ENCODE data around the gene LGALS1.
"Not testable (repeated sequence)": the region's sequence is repeated elsewhere in the genome, so short reads cannot be mapped to it uniquely, and the experiment has no call there.

Gene LGALS1

DNA sequence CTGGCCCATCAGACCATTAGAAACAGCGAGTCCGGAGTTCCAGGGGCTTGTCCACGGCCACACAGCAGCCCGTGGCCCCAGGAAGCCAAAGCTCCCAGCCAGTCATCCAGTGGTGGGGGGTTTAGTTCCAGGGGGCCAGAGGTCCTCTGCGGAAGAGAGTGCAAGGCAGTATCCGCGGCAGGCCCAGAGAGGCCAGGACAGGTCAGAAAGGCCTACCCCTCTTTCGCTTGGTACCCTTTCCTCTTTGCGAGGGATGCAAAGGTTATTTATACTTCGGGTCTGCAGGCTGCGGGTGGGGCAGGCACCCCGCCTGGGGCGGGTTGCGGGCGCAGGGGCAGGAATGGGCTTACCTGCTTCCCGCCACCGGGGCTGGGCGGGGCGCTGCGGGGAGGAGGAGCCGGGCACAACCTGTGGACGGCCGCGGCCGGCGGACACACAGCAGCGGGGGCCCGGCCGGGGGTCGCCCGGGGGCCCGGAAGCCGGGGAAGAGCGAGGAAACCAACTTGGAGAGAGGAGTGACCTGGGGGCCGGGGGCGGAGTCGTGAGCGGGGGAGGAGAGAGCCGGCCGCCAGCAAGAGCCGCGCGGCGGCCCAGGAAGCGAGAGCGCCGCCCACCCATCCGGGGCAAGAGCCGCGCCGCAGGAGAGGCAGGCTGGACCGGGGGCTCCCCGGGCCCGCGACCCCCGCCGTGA lies 36.2 kb upstream of the LGALS1 start, which contains the start of gene SH3BP1:
SH3BP1 (plus strand) TSS at position 600 of the 691 bp plus-strand sequence. CDS start 119 bp downstream, outside the sequence.
- no peak for DNase-seq (ENCODE audit: low read depth, low spot score)

- DNase-seq (ENCODE audit: low read depth, low spot score) = no peak
Observed at GRCh38 chr22:37639771-37640590, 35.5 kb upstream of the LGALS1 start.

- DNase-seq (ENCODE audit: low read depth, low spot score) = no peak
Observed at GRCh38 chr22:37640591-37641560, 34.6 kb upstream of the LGALS1 start.

- DNase-seq (ENCODE audit: low read depth, low spot score) = no peak
Observed at GRCh38 chr22:37641561-37641949, 33.9 kb upstream of the LGALS1 start.

GRCh38 chr22:37643225-37643847 lies 32.1 kb upstream of the LGALS1 start:
- no peak for DNase-seq (ENCODE audit: low read depth, low spot score)

- DNase-seq (ENCODE audit: low read depth, low spot score) = no peak
Observed at GRCh38 chr22:37647317-37647716, 28.1 kb upstream of the LGALS1 start.

- no peak for DNase-seq (ENCODE audit: low read depth, low spot score)
Observed at GRCh38 chr22:37647928-37648327, 27.5 kb upstream of the LGALS1 start.

- no peak for DNase-seq (ENCODE audit: low read depth, low spot score)
Observed at GRCh38 chr22:37650463-37651136, 24.8 kb upstream of the LGALS1 start.

GRCh38 chr22:37654563-37655251 lies 20.7 kb upstream of the LGALS1 start:
- no peak for DNase-seq (ENCODE audit: low read depth, low spot score)

DNA sequence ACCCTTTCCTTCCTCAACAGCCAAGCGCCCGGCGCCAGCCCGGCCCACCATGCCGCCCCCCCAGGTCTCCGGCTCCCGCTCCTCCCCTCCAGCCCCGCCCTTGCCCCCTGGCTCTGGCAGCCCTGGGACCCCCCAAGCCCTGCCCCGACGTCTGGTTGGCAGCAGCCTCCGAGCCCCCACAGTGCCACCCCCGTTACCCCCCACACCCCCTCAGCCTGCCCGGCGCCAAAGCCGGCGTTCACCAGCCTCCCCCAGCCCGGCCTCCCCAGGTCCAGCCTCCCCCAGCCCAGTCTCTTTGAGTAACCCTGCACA lies 20.2 kb upstream of the LGALS1 start:
- DNase-seq (ENCODE audit: low read depth, low spot score) = no peak

GRCh38 chr22:37656583-37656982 lies 18.9 kb upstream of the LGALS1 start:
- DNase-seq (ENCODE audit: low read depth, low spot score) = not testable (repeated sequence)

DNA sequence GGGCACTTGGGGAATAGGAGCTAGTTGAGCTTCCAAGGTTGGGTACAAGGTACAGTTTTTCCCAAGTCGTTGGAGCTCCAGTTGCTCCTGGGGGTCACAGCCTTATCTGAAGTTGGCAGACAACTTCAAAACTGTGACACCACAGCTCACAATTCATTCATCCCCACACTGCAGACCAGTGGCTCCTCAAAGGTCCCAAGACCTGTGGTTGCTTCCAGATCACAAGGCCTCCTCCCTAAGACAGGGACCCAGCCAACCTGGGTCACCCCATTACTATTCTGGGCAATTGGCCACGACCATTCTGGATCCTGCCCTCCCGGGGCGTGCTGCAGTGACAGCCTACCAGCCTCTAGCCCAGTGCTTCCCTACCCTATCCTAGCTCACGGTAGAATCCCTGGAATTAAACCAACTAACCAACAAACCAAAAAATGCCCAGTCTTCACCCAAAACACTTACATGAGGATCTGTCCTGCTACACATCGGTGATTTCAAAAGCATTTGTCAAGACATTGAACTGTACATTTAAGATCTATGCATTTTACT lies 17.8 kb upstream of the LGALS1 start:
- no peak for DNase-seq (ENCODE audit: low read depth, low spot score)

- peak; percentile 100 for DNase-seq (ENCODE audit: low read depth, low spot score)
Observed at GRCh38 chr22:37658133-37659065, 17.0 kb upstream of the LGALS1 start, which contains the start of gene PDXP. TSS of gene PDXP (plus strand) at chr22:37658723. CDS start at chr22:37658783, 60 bp downstream.

- no peak for DNase-seq (ENCODE audit: low read depth, low spot score)
Observed at GRCh38 chr22:37659066-37659896, 16.2 kb upstream of the LGALS1 start.

DNA sequence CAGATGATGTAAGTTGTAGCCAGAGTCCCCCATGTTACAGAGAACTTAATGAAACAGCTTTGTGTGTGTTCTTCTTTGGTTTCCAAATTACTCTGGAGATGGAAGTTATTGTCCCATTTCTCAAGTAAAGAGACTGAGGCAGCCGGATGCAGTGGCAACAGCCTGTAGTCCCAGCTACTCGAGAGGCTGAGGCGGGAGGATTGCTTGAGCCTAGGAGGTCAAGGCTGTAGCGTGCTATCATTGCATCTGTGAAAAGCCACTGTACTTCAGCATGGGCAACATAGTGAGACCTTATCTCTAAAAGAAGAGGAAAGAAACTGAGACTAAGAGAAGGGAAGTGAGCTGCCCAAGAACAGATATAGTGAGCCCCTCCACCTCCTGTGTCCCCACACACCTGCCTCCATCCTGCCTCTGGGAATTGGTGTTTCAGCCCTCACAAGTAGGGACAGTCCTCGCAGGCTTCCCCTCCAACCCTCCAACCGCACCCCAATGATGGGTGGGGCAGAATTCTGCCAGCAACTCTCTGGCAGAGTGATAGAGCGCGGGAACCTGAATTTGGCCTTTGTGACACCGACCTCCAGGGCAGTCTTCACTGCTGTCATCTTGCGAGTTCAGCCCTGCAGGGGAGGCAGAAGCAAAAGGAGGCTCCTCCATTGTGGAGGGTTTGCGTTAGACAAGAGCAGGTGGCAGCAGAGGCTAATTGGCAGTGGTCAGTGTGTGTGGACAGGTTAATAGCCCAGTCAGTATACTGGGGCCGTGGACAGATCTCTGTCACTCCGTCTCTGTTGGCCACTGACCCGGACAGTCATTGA lies 15.3 kb upstream of the LGALS1 start:
- DNase-seq (ENCODE audit: low read depth, low spot score) = no peak

- DNase-seq (ENCODE audit: low read depth, low spot score) = no peak
Observed at GRCh38 chr22:37660709-37661045, 14.8 kb upstream of the LGALS1 start.
